Prostate gland (tissue), 2 donors: ENCODE data around the gene MAML3. TPM values are rescaled to one million over a fixed set of nuclear protein-coding genes. Genes with fewer than 3 reads are reported as not detected.

Source experiments
- DNase-seq: peaks from one replicate; pipeline ENCODE4 v3.0.0-alpha.2; 2019; ENCODE audit warnings: low spot score
- H3K27ac ChIP-seq, 2 donors: fragments of 200-600 bp; sonication (generic); 2 replicates each; pipeline ENCODE4 v1.5.1; 2017 to 2019
- H3K27me3 ChIP-seq: fragments of 200-600 bp; sonication (generic); replicated peaks from 2 replicates; pipeline ENCODE4 v1.5.1; 2019; ENCODE audit not compliant: insufficient read depth
- H3K36me3 ChIP-seq, 2 donors: fragments of 200-600 bp; sonication (generic); 1 replicate in 1 of 2; 2 replicates in 1 of 2; pipeline versions ENCODE4 v1.5.1 to v1.8.1; 2017 to 2019
- H3K4me1 ChIP-seq: fragments of 200-600 bp; sonication (generic); replicated peaks from 2 replicates; pipeline ENCODE4 v1.5.1; 2019
- H3K4me3 ChIP-seq, 2 donors: fragments of 200-600 bp; sonication (generic); 2 replicates each; pipeline ENCODE4 v1.5.1; 2017 to 2019
- H3K9me3 ChIP-seq: fragments of 200-600 bp; sonication (generic); 2 replicates; pipeline ENCODE4 v1.5.1; 2017
- CTCF ChIP-seq, 4 experiments: fragments of 200-600 bp in 2 of 4; fragments of 450-650 bp in 2 of 4; sonication (generic) in 2 of 4; IDR thresholded peaks; 1 replicate in 3 of 4; 2 replicates in 1 of 4; pipeline ENCODE4 v1.5.1; 2016 to 2019; ENCODE audit warnings: antibody characterized with exemption in 4 of 4, mild to moderate bottlenecking in 2 of 4, moderate library complexity in 2 of 4
- POLR2A ChIP-seq: fragments of 450-650 bp; IDR thresholded peaks from one replicate; pipeline ENCODE4 v1.6.1; 2016; ENCODE audit warnings: antibody characterized with exemption, mild to moderate bottlenecking
- POLR2AphosphoS5 ChIP-seq: sonication (generic); formaldehyde crosslinking; IDR thresholded peaks from one replicate; pipeline ENCODE4 v1.6.1; 2017; ENCODE audit warnings: antibody characterized with exemption
- WGBS: methylation state at CpG from one replicate; pipeline ENCODE4 v1.1.5; 2018; 5-methylcytosine and 5-hydroxymethylcytosine counted together
- intact Hi-C: fragments of 100-400 bp; cut with DNase I; formaldehyde crosslinking; loops from one replicate; pipeline ENCODE4 v1.14.2; 2022
- total RNA-seq, 2 donors: library from RNA; depleted of rRNA; stranded (reverse); fragments of >200 nt; gene quantifications; one replicate each; pipeline ENCODE4 v1.1.0, GENCODE V29; 2016

The MAML3 gene
- total RNA-seq, 2 donors from 2014 or later, result 15.0 to 30.6 TPM

GRCh38 chr4:140037353-140038030 lies 116.5 kb downstream of the MAML3 start:
- no peak for TF ChIP-seq POLR2A
- TF ChIP-seq POLR2AphosphoS5, result peak; percentile 32
- Histone ChIP-seq H3K4me3 (no peak overlapping the region), H3K9me3 (no peaks in the 10 kb centered on the region), H3K36me3 (no peaks in the 10 kb centered on the region), H3K27ac (peak overlapping the region in 1 of 2 donors; percentile 36), H3K4me1 (no peaks in the 10 kb centered on the region), H3K27me3 (no peaks in the 10 kb centered on the region)
- WGBS, result 68% methylated on average over 6 of the region's 6 CpGs
- DNase-seq, result no peak
- intact Hi-C loops, result no loop called here

- H3K27me3 ChIP-seq, result no peaks in the 10 kb centered on the region
- WGBS, result 78% methylated on average over 2 of the region's 2 CpGs
- no peaks in the 10 kb centered on the region for H3K9me3 ChIP-seq
- intact Hi-C loops, result no loop called here
- no peaks in the 10 kb centered on the region for H3K36me3 ChIP-seq
- no peak for TF ChIP-seq POLR2AphosphoS5
- TF ChIP-seq POLR2A, result no peak
- TF ChIP-seq CTCF (IDR thresholded peaks at IDR 0.05), result no peak
- H3K4me3 ChIP-seq, result no peak overlapping the region
- no peaks in the 10 kb centered on the region for H3K4me1 ChIP-seq
- DNase-seq, result no peak
- H3K27ac ChIP-seq, result no peak overlapping the region
Measured at GRCh38 chr4:140031706-140032105, 122.3 kb downstream of the MAML3 start.

- Histone ChIP-seq H3K4me3 (no peak overlapping the region), H3K27ac (no peak overlapping the region), H3K36me3 (no peaks in the 10 kb centered on the region), H3K9me3 (no peaks in the 10 kb centered on the region), H3K27me3 (no peaks in the 10 kb centered on the region), H3K4me1 (no peaks in the 10 kb centered on the region)
- intact Hi-C loops, result no loop called here
- TF ChIP-seq POLR2AphosphoS5, result no peak
- no peak for TF ChIP-seq POLR2A
- TF ChIP-seq CTCF (IDR thresholded peaks at IDR 0.05), result no peak
- no peak for DNase-seq
- 90% methylated on average over 6 of the region's 6 CpGs for WGBS
Measured at GRCh38 chr4:140031061-140031460, 122.9 kb downstream of the MAML3 start.

GRCh38 chr4:140028676-140029517 lies 125.1 kb downstream of the MAML3 start:
- H3K9me3 ChIP-seq, result no peaks in the 10 kb centered on the region
- H3K36me3 ChIP-seq, result no peaks in the 10 kb centered on the region
- intact Hi-C loops, result no loop called here
- no peaks in the 10 kb centered on the region for H3K27me3 ChIP-seq
- no peak overlapping the region for H3K27ac ChIP-seq
- WGBS, result 79% methylated on average over 6 of the region's 6 CpGs
- no peaks in the 10 kb centered on the region for H3K4me1 ChIP-seq
- no peak for DNase-seq
- H3K4me3 ChIP-seq, result no peak overlapping the region
- TF ChIP-seq CTCF (IDR thresholded peaks at IDR 0.05), result no peak
- TF ChIP-seq POLR2A, result no peak
- no peak for TF ChIP-seq POLR2AphosphoS5

GRCh38 chr4:140028101-140028500 lies 125.9 kb downstream of the MAML3 start:
- no peak overlapping the region for H3K4me3 ChIP-seq
- no peak for DNase-seq
- no peaks in the 10 kb centered on the region for H3K36me3 ChIP-seq
- H3K27ac ChIP-seq, result no peak overlapping the region
- intact Hi-C loops, result no loop called here
- H3K4me1 ChIP-seq, result no peaks in the 10 kb centered on the region
- WGBS, result 95% methylated on average over 1 of the region's 1 CpG
- TF ChIP-seq POLR2AphosphoS5, result no peak
- TF ChIP-seq CTCF (IDR thresholded peaks at IDR 0.05), result no peak
- TF ChIP-seq POLR2A, result no peak
- no peaks in the 10 kb centered on the region for H3K27me3 ChIP-seq
- H3K9me3 ChIP-seq, result no peaks in the 10 kb centered on the region
